GM12801 (cell line): ENCODE data around the gene NPTN.
A peak's percentile ranks its signal among the peaks of the same experiment; 100 is the strongest.

ENCODE experiments used
- CTCF ChIP-seq: IDR thresholded peaks from one replicate; pipeline ENCODE4 v1.5.1; 2011; ENCODE audit warnings: control low read depth; ENCODE audit not compliant: insufficient read length; ENCODE audit errors: extremely low read depth

NPTN gene

GRCh38 chr15:73678498-73678897 lies 45.3 kb upstream of the NPTN start:
- no peak for TF ChIP-seq CTCF

- TF ChIP-seq CTCF: no peak
These were observed 44.5 kb upstream of the NPTN start for GRCh38 chr15:73677733-73678132.

- peak; percentile 36 for TF ChIP-seq CTCF
These were observed 44.0 kb upstream of the NPTN start for GRCh38 chr15:73677146-73677607.

- no peak for TF ChIP-seq CTCF
These were observed 41.4 kb upstream of the NPTN start for GRCh38 chr15:73674587-73674986.

GRCh38 chr15:73660455-73660854 lies 27.3 kb upstream of the NPTN start:
- no peak for TF ChIP-seq CTCF

- TF ChIP-seq CTCF: no peak
These were observed 25.5 kb upstream of the NPTN start for GRCh38 chr15:73658645-73659044.

GRCh38 chr15:73655724-73656123 lies 22.5 kb upstream of the NPTN start:
- no peak for TF ChIP-seq CTCF

- TF ChIP-seq CTCF: no peak
These were observed 21.5 kb upstream of the NPTN start for GRCh38 chr15:73654659-73655058.
